Adipose tissue (tissue), 3 donors: ENCODE measurements around the gene GPAT3. TPM values are rescaled to one million over a fixed set of nuclear protein-coding genes. Genes with fewer than 3 reads are reported as not detected.

Experiments used
- H3K27ac ChIP-seq: one replicate; pipeline ENCODE4 v1.5.1; 2013; ENCODE audit warnings: low read depth, low read length
- WGBS, 3 donors: extraction: QIAGEN DNeasy Blood & Tissue Kit; methylation state at CpG; one replicate each; pipeline ENCODE4 v1.1.7; 2013; 5-methylcytosine and 5-hydroxymethylcytosine counted together
- polyA plus RNA-seq, 3 donors: library from polyadenylated mRNA; stranded (reverse); fragments of 200-250 nt; gene quantifications; one replicate each; pipeline ENCODE4 v1.2.3, GENCODE V29; 2013
- donor health status: healthy with polysubstance abuse.
- donor health status: Bipolar disorder and iron deficiency.
- donor health status: healthy.

GPAT3 gene
- polyA plus RNA-seq, 3 donors, result 2.1 to 66.4 (median 17.3) TPM

GRCh38 chr4:83582289-83582785 lies 46.4 kb downstream of the GPAT3 start:
- 51 to 68% (median 63%) methylated on average over 7 of the region's 7 CpGs for WGBS, 3 donors
- no peak overlapping the region for H3K27ac ChIP-seq

GRCh38 chr4:83585982-83586508 lies 50.1 kb downstream of the GPAT3 start:
- 84 to 87% (median 86%) methylated on average over 6 of the region's 6 CpGs for WGBS, 3 donors
- H3K27ac ChIP-seq, result no peak overlapping the region

GRCh38 chr4:83589279-83589678 lies 53.4 kb downstream of the GPAT3 start:
- no peak overlapping the region for H3K27ac ChIP-seq
- 61 to 70% (median 65%) methylated on average over 3 of the region's 3 CpGs for WGBS, 3 donors

GRCh38 chr4:83591056-83591455 lies 55.1 kb downstream of the GPAT3 start:
- WGBS, 3 donors, result 78 to 86% (median 79%) methylated on average over 4 of the region's 4 CpGs
- no peak overlapping the region for H3K27ac ChIP-seq

- H3K27ac ChIP-seq, result no peak overlapping the region
- WGBS, 3 donors, result 88 to 98% (median 94%) methylated on average over 1 of the region's 1 CpG
These were observed 55.8 kb downstream of the GPAT3 start for GRCh38 chr4:83591730-83592129.

GRCh38 chr4:83599183-83599582 lies 63.3 kb downstream of the GPAT3 start:
- no peak overlapping the region for H3K27ac ChIP-seq
- WGBS, 3 donors, result 0 to 100% (median 71%) methylated on average over 1 of the region's 1 CpG

- no peak overlapping the region for H3K27ac ChIP-seq
- WGBS, 3 donors, result 80 to 94% (median 91%) methylated on average over 3 of the region's 3 CpGs
These were observed 67.2 kb downstream of the GPAT3 start for GRCh38 chr4:83603129-83603528.

GRCh38 chr4:83604321-83604720 lies 68.4 kb downstream of the GPAT3 start:
- WGBS, 3 donors, result 68 to 94% (median 70%) methylated on average over 2 of the region's 2 CpGs
- H3K27ac ChIP-seq, result no peak overlapping the region

GRCh38 chr4:83605210-83605609 lies 69.3 kb downstream of the GPAT3 start:
- 67 to 86% (median 68%) methylated on average over 3 of the region's 3 CpGs for WGBS, 3 donors
- no peak overlapping the region for H3K27ac ChIP-seq

- 36 to 88% (median 88%) methylated on average over 3 of the region's 3 CpGs for WGBS, 3 donors
- no peak overlapping the region for H3K27ac ChIP-seq
These were observed 69.8 kb downstream of the GPAT3 start for GRCh38 chr4:83605744-83606172.

GRCh38 chr4:83606460-83606859 lies 70.6 kb downstream of the GPAT3 start:
- no peak overlapping the region for H3K27ac ChIP-seq

- no peak overlapping the region for H3K27ac ChIP-seq
- WGBS, 3 donors, result 51 to 87% (median 75%) methylated on average over 7 of the region's 7 CpGs
These were observed 71.0 kb downstream of the GPAT3 start for GRCh38 chr4:83606898-83607297.

GRCh38 chr4:83609365-83609764 lies 73.5 kb downstream of the GPAT3 start:
- no peak overlapping the region for H3K27ac ChIP-seq

GRCh38 chr4:83610729-83611128 lies 74.8 kb downstream of the GPAT3 start:
- 94 to 99% (median 95%) methylated on average over 1 of the region's 1 CpG for WGBS, 3 donors
- H3K27ac ChIP-seq, result no peak overlapping the region

- H3K27ac ChIP-seq, result no peak overlapping the region
These were observed 77.1 kb downstream of the GPAT3 start for GRCh38 chr4:83613023-83613422.

- H3K27ac ChIP-seq, result no peak overlapping the region
- 91 to 92% (median 91%) methylated on average over 4 of the region's 4 CpGs for WGBS, 3 donors
These were observed 78.1 kb downstream of the GPAT3 start for GRCh38 chr4:83613994-83614393.

- no peak overlapping the region for H3K27ac ChIP-seq
- WGBS, 3 donors, result 0 to 100% (median 35%) methylated on average over 1 of the region's 1 CpG
These were observed 80.3 kb downstream of the GPAT3 start for GRCh38 chr4:83616252-83616651.

GRCh38 chr4:83617371-83618035 lies 81.6 kb downstream of the GPAT3 start:
- H3K27ac ChIP-seq, result no peak overlapping the region
- WGBS, 3 donors, result 66 to 78% (median 67%) methylated on average over 6 of the region's 6 CpGs

- 7 to 26% (median 11%) methylated on average over 4 of the region's 4 CpGs for whole genome bisulfite sequencing, 3 donors
- H3K27ac ChIP-seq, result no peak overlapping the region
These were observed 82.5 kb downstream of the GPAT3 start for GRCh38 chr4:83618431-83618830.

GRCh38 chr4:83618991-83619645 lies 83.2 kb downstream of the GPAT3 start:
- 43 to 76% (median 50%) methylated on average over 4 of the region's 4 CpGs for WGBS, 3 donors

More at GRCh38 chr4:83618991-83619645, 83.2 kb downstream of the GPAT3 start:
- H3K27ac ChIP-seq, result no peak overlapping the region
